Mucosa of rectum (tissue), 2 donors: ENCODE data around the gene C7orf25.
A peak's percentile ranks its signal among the peaks of the same experiment; 100 is the strongest.

Experiments used
- H3K27ac ChIP-seq, 2 donors: one replicate each; pipeline ENCODE4 v1.7.0; 2013; ENCODE audit warnings: inconsistent platforms in 2 of 2, low read depth in 2 of 2, low read length in 2 of 2
- H3K27me3 ChIP-seq, 2 donors: one replicate each; pipeline ENCODE4 v1.7.0; 2013; ENCODE audit warnings: low read length in 2 of 2; ENCODE audit not compliant: control insufficient read depth in 2 of 2, insufficient read depth in 2 of 2
- H3K36me3 ChIP-seq, 2 donors: one replicate each; pipeline ENCODE4 v1.7.0; 2013; ENCODE audit warnings: low read length in 2 of 2; ENCODE audit not compliant: control insufficient read depth in 2 of 2, insufficient read depth in 2 of 2
- H3K4me1 ChIP-seq, 2 donors: one replicate each; pipeline ENCODE4 v1.7.0; 2013; ENCODE audit warnings: low read length in 2 of 2, mild to moderate bottlenecking in 1 of 2; ENCODE audit not compliant: control insufficient read depth in 2 of 2, insufficient read depth in 2 of 2
- H3K4me3 ChIP-seq, 2 donors: one replicate each; pipeline ENCODE4 v1.7.0; 2013; ENCODE audit warnings: low read length in 2 of 2
- H3K9ac ChIP-seq, 2 donors: one replicate each; pipeline ENCODE4 v1.7.0; 2013; ENCODE audit warnings: low read length in 2 of 2, low read depth in 1 of 2, mild to moderate bottlenecking in 1 of 2
- H3K9me3 ChIP-seq, 2 donors: one replicate each; pipeline ENCODE4 v1.7.0; 2013; ENCODE audit warnings: low read length in 2 of 2; ENCODE audit not compliant: control insufficient read depth in 2 of 2
- donor health status: healthy.
- donor health status: Normal muscosa, but diverticular disease.

The C7orf25 gene

DNA sequence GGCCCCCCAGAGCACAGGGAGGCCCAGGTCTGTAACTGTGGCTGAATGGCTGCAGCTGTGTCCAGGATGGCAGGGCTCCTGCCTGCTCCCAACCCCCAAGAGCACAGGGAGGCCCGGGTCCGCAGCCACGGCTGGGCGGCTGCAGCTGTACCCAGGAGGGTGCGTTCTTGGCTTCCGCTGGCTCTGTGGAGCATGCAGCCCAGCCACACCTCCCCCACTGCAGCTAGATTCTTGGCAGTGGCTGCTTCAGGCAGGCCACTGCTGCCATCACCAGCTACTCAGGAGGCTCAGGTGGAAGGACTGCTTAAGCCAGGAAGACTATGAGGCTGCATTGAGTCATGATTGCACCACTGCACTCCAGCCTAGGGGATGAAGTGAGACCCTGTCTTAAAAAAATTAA lies 27.9 kb downstream of the C7orf25 start:
- no peak overlapping the region for H3K4me3 ChIP-seq
- H3K9me3 ChIP-seq = no peaks in the 10 kb centered on the region
- H3K27me3 ChIP-seq = no peaks in the 10 kb centered on the region
- H3K9ac ChIP-seq = no peak overlapping the region
- peaks cover 0 to 10% of the 10 kb centered on the region in 2 donors for H3K4me1 ChIP-seq
- H3K36me3 ChIP-seq = no peaks in the 10 kb centered on the region
- H3K27ac ChIP-seq = no peak overlapping the region

- no peaks in the 10 kb centered on the region for H3K27me3 ChIP-seq
- H3K9me3 ChIP-seq = no peaks in the 10 kb centered on the region
- no peak overlapping the region for H3K4me3 ChIP-seq
- H3K4me1 ChIP-seq = no peaks in the 10 kb centered on the region
- no peak overlapping the region for H3K9ac ChIP-seq
- H3K36me3 ChIP-seq = no peaks in the 10 kb centered on the region
- no peak overlapping the region for H3K27ac ChIP-seq
Observed at GRCh38 chr7:42880392-42880791, 31.5 kb downstream of the C7orf25 start.

DNA sequence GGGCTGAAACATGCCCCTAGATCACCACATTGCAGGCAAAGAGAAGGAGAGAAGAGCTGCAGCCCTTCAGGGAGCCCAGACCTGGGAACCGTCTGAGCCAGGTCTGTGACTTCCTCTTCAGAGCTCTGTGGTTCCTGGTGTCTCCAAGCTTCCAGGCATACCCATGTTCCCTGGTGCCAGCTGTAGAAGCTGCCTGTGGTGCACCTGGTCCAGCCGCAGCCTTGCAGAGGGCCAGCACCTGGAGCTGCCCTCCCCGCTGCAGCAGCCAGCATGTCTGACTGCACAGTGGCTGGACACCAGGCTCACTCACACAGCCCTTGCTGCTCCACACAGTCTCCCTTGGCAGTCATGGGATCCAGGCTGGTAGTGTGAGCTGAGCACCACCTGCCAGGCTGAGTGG lies 33.6 kb downstream of the C7orf25 start:
- no peaks in the 10 kb centered on the region for H3K9me3 ChIP-seq
- no peaks in the 10 kb centered on the region for H3K27me3 ChIP-seq
- H3K4me3 ChIP-seq = no peak overlapping the region
- peak overlapping the region in 1 of 2 donors; percentile 13 for H3K27ac ChIP-seq
- H3K4me1 ChIP-seq = no peaks in the 10 kb centered on the region
- no peaks in the 10 kb centered on the region for H3K36me3 ChIP-seq
- H3K9ac ChIP-seq = no peak overlapping the region

DNA sequence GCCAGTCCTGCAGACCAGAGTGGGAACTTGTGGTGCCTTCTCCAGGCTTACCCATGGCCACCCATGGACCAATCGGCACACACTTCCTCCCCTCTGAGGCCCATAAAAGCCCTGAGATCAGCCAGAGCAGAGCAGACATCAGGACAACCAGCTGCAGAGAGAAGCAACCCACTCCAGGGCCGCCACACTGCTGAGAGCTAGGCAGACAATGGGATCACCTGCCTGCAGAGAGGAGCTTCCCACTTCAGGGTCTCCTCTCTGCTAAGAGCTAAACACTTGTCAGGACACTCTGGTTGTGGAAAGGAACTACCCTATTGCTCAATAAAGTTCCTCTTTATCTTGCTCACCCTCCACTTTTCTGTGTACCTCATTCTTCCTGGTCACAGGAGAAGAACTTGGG lies 34.0 kb downstream of the C7orf25 start:
- H3K9ac ChIP-seq = no peak overlapping the region
- no peaks in the 10 kb centered on the region for H3K27me3 ChIP-seq
- no peaks in the 10 kb centered on the region for H3K36me3 ChIP-seq
- no peak overlapping the region for H3K4me3 ChIP-seq
- H3K4me1 ChIP-seq = no peaks in the 10 kb centered on the region
- no peak overlapping the region for H3K27ac ChIP-seq
- H3K9me3 ChIP-seq = no peaks in the 10 kb centered on the region

DNA sequence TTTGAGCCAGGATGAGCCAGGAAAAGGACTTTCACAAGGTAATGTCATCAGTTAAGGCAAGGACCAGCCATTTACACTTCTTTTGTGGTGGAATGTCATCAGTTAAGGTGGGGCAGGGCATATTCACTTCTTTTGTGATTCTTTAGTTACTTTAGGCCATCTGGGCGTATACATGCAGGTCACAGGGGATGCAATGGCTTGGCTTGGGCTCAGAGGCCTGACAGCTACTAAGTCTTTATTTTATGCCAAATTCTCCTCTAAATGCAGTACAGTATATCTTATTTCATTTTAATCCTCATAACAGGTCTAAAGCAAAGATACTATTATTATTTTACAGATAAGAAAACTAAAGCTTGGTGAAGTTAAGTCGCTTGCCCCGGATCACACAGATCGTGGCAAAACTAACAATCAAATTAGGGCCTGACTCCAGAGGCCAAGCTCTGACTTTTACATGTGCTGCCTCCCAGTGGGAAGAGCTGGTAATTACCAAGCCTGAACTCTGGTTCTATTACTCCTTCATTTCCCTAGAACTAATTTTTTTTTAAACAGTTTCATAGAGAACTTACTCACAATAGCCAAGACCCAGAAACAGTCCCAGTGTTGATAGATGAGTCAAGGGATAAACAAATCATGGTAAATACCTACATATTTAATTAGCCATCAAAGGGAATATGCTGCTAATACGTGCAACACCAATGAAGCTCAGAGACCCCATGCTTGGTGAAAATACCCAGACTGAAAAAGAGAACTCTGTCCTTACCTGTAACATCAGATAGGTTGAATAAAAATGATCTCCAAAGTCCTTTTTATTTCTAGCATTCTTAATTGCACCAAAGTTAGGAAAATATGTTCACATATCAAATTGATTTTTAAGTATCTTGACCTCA lies 35.4 kb downstream of the C7orf25 start:
- no peaks in the 10 kb centered on the region for H3K4me1 ChIP-seq
- H3K27ac ChIP-seq = no peak overlapping the region
- H3K4me3 ChIP-seq = no peak overlapping the region
- H3K9me3 ChIP-seq = no peaks in the 10 kb centered on the region
- no peaks in the 10 kb centered on the region for H3K27me3 ChIP-seq
- no peaks in the 10 kb centered on the region for H3K36me3 ChIP-seq
- no peak overlapping the region for H3K9ac ChIP-seq

- Histone ChIP-seq H3K27ac (no peak overlapping the region), H3K27me3 (no peaks in the 10 kb centered on the region), H3K9ac (no peak overlapping the region), H3K9me3 (no peaks in the 10 kb centered on the region), H3K4me3 (no peak overlapping the region), H3K4me1 (no peaks in the 10 kb centered on the region), H3K36me3 (no peaks in the 10 kb centered on the region)
Observed at GRCh38 chr7:42869131-42870020, 42.5 kb downstream of the C7orf25 start.

DNA sequence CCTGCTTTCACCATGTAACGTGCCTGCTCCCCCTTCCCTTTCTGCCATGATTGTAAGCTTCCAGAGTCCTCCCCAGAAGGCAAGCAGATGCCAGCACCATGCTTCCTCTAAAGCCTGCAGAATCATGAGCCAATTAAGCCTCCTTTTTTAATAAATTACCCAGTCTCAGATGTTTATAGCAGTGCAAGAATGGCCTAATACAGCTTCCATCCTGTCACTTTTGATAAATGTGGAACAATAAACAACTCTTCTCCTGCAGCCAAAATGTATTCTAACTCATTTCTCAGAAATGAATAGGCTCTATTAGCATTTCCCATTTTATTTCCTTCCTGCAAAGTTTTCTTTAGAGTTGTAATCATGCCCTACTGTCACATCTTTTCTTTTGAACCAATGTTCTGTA lies 43.4 kb downstream of the C7orf25 start:
- H3K27ac ChIP-seq = no peak overlapping the region
- no peaks in the 10 kb centered on the region for H3K9me3 ChIP-seq
- H3K4me1 ChIP-seq = no peaks in the 10 kb centered on the region
- H3K4me3 ChIP-seq = no peak overlapping the region
- no peaks in the 10 kb centered on the region for H3K27me3 ChIP-seq
- no peak overlapping the region for H3K9ac ChIP-seq
- no peaks in the 10 kb centered on the region for H3K36me3 ChIP-seq
